Fibroblast of pulmonary artery (primary cell): ENCODE measurements around the gene DAPK3.
"Not testable (repeated sequence)": the region's sequence is repeated elsewhere in the genome, so short reads cannot be mapped to it uniquely, and the experiment has no call there.

Source experiments
- DNase-seq: peaks from one replicate; pipeline ENCODE4 v3.0.0-alpha.2; 2010; ENCODE audit warnings: low read depth
- H3K4me3 ChIP-seq: replicated peaks from 2 replicates; pipeline ENCODE4 v1.5.1; 2011; ENCODE audit warnings: low read depth, mild to moderate bottlenecking, control low read depth, low read length, moderate library complexity
- TF ChIP-seq, protein P1 (sequence below): IDR thresholded peaks from 2 replicates; pipeline ENCODE4 v1.5.1; 2011; ENCODE audit warnings: mild to moderate bottlenecking, control low read depth, low read length, inconsistent platforms; ENCODE audit errors: missing control alignments

DAPK3 gene

DNA sequence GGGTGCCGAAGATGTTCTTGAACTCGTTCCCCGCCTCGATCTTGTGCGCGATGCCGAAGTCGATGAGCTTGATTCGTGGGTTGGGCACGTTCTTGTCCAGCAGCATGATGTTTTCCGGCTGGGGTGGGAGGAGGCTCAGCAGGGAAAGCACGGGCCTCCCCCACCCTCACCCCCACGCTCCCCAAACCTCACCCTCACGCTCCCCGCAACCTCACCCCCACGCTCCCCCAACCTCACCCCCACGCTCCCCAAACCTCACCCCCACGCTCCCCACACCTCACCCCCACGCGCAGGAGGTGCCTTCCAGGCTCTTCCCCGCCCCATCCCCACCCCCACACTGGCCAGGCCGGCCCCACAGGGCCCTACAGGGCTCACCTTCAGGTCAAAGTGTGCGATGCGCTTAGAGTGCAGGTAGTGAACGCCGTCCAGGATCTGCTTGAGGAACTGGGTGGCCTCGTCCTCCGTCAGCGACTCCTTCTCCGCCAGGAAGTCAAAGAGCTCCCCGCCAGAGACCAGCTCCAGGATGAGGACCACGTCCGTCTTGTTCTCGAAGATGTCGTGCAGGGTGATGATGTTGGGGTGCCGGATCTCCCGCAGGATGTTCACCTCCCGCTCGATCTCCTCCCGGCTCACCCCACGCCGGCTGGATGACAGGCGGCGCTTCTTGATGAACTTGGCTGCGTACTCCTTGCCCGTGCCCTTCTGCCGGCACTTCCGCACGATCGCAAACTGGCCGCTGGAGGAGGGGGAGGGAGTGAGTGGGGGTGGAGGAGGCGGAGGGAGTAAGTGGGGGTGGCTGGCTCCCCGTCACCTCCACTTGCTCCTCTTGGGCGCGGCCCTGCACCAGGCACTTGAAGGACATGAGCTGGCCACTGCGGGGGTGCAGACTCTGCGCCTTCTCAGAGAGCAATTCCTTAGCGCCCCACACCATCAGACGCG is 6.4 kb downstream of the DAPK3 start:
- no peak for DNase-seq
- TF ChIP-seq, protein P1, sequence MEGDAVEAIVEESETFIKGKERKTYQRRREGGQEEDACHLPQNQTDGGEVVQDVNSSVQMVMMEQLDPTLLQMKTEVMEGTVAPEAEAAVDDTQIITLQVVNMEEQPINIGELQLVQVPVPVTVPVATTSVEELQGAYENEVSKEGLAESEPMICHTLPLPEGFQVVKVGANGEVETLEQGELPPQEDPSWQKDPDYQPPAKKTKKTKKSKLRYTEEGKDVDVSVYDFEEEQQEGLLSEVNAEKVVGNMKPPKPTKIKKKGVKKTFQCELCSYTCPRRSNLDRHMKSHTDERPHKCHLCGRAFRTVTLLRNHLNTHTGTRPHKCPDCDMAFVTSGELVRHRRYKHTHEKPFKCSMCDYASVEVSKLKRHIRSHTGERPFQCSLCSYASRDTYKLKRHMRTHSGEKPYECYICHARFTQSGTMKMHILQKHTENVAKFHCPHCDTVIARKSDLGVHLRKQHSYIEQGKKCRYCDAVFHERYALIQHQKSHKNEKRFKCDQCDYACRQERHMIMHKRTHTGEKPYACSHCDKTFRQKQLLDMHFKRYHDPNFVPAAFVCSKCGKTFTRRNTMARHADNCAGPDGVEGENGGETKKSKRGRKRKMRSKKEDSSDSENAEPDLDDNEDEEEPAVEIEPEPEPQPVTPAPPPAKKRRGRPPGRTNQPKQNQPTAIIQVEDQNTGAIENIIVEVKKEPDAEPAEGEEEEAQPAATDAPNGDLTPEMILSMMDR, result no peak
- H3K4me3 ChIP-seq, result no peak overlapping the region

DNA sequence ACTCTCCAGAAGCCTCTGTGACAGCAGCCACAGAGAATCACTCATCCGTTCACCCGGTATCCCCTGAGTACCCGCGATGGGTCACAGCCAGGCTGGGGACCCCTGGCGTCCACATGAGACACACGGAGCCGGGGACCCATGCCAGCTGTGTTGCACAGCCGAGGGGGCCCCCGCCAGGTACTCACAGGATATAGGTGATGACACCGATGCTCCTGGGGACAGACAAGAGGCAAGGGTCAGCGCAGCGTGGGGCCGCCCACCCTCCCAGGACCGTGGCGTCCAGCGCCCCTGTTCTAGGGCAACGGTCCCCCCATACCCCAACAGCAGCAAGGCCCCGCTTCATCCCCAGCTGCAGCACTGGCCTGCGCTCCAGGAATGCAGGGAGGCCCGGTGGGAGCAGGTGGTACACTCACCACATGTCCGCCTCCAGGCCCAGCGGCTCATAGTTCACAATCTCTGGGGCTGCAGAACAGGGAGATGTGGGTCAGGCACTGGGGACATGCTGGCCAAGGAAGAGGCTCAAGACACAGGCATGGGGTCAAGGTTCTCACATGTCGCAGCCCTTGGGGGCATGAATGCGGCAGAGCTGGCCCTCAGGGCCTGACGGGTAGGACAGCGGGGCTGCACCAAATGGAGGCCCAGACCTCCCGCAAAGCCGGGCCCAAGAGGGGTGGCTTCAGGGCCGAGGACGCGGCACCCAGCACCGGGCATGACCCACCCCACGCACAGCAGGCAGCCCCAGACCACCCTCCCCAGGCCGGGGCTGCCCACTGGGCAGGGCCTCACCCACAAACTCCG is 7.2 kb downstream of the DAPK3 start:
- TF ChIP-seq, protein P1, result no peak
- no peak for DNase-seq
- no peak overlapping the region for H3K4me3 ChIP-seq

- no peak for DNase-seq
- TF ChIP-seq, protein P1, result no peak
Measured at GRCh38 chr19:3961007-3961406, 9.9 kb downstream of the DAPK3 start.

DNA sequence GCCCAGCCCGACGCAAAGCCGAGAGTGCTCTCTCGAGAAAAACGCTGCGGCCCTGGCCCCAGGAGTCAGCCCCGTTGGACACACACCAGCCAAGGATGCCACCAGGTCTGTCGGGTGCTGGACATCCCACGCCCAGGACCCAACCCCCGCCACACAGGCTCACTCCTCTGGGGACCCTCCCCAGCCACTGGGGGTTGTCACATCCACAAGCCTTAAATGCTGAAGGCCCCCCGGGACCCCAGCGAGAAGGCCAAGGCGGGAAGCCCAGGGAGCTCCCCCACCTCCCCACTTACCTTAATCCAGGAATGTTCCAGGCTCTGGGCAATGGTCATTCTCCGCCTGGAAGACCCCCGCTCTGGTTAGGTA is 11.2 kb downstream of the DAPK3 start:
- DNase-seq, result no peak
- no peak overlapping the region for H3K4me3 ChIP-seq
- TF ChIP-seq, protein P1, result no peak

More at GRCh38 chr19:3961007-3961406, 9.9 kb downstream of the DAPK3 start:
- H3K4me3 ChIP-seq, result no peak overlapping the region

DNA sequence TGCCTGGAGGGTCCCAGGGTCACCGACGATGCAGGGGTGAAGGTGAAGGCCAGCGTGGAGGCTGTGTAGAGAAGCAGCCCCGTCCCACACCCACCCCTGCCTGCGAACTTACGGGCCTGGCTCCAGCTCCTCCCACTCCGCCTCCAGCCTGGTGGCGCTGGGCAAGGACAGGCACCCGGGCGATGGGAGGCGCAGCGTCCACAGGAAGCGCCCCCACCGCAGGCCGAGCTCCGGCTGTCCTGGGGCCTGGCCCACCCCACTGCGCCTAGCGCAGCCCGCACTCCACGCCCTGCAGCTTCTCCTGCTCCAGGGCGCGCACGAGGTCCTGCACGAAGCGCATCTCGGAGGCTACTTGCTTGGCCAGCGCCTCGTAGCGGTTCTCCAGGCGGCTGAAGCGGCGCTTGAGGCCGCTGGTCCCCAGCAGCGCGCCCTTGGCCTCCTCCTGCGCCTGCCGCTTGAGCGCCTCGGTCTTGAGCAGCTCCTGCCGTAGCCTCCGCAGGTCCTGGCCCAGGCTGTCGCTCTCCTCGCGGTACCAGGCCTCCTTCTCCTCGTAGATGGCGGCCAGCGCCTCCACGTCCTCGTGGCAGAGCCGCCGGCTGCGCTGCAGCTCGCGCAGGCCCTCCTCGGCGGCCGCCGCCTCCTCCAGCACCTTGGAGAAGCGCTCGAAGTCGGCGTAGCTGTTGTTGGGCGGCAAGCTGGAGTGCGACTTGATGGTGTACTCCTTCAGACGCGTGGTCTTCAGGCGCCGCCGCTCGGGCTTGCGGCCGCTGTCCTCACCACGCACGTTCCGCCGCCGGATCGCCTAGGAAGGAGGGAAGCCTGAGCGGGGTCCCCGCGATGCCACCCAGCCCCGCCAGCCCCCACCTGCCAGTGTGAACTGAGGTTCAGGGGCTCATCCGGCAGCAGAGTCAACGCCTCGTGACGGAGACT is 11.8 kb downstream of the DAPK3 start:
- no peak for DNase-seq
- TF ChIP-seq, protein P1, result no peak
- H3K4me3 ChIP-seq, result no peak overlapping the region

DNA sequence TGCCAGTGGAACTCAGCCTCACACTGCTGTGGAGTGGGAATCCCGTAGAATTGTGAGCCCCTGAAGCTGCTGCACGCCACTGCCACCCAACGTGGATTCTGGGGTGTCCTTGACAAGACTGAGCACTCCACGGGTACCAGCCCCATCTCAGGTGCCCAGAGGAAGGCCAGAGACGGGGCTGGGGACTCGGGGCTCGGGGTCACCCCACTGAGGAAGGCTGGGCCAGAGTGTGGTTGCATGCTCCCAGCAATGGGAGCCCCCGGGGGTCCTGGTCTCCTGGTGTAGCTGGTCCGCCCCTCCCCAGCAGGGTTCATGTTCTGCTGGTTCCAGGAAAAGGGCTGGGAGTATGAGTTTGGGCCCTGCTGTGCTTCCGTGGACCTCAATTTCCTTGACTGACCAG is 15.2 kb downstream of the DAPK3 start:
- no peak overlapping the region for H3K4me3 ChIP-seq
- no peak for DNase-seq
- TF ChIP-seq, protein P1, result no peak

- H3K4me3 ChIP-seq, DNase-seq: not testable (repeated sequence)
Measured at GRCh38 chr19:3955276-3955675, 15.6 kb downstream of the DAPK3 start.
